Skin epidermis (tissue), 12 donors: Measurements from ENCODE around the gene GRK1.
"Not testable (repeated sequence)": the region's sequence is repeated elsewhere in the genome, so short reads cannot be mapped to it uniquely, and the experiment has no call there.

ENCODE experiments used
- H3K27ac ChIP-seq, 21 experiments: fragments of 200-600 bp; sonication (generic) in 11 of 21; one replicate each; pipeline ENCODE4 v1.5.0; 2020; ENCODE audit warnings: mild to moderate bottlenecking in 3 of 21, inconsistent platforms in 2 of 21, moderate library complexity in 2 of 21
- H3K4me3 ChIP-seq, 7 experiments: fragments of 200-600 bp; sonication (generic) in 2 of 7; one replicate each; pipeline ENCODE4 v1.5.0; 2020; ENCODE audit warnings: inconsistent platforms in 2 of 7, mild to moderate bottlenecking in 2 of 7, moderate library complexity in 1 of 7

Gene GRK1

GRCh38 chr13:113750554-113751399, 83.8 kb downstream of the GRK1 start:
- H3K27ac ChIP-seq: no peak overlapping the region

GRCh38 chr13:113751491-113751890, 84.5 kb downstream of the GRK1 start:
- Histone ChIP-seq H3K27ac (no peak overlapping the region), H3K4me3 (no peak overlapping the region)

More at GRCh38 chr13:113750554-113751399, 83.8 kb downstream of the GRK1 start:
- H3K4me3 ChIP-seq: no peak overlapping the region

GRCh38 chr13:113752211-113752986, 85.4 kb downstream of the GRK1 start:
- not testable (repeated sequence) for H3K4me3 ChIP-seq, H3K27ac ChIP-seq

GRCh38 chr13:113753171-113753570, 86.2 kb downstream of the GRK1 start:
- Histone ChIP-seq H3K27ac (no peak overlapping the region), H3K4me3 (no peak overlapping the region)

- H3K27ac ChIP-seq: no peak overlapping the region
Measured at GRCh38 chr13:113754242-113754641, 87.2 kb downstream of the GRK1 start.

GRCh38 chr13:113754691-113755090, 87.7 kb downstream of the GRK1 start:
- Histone ChIP-seq H3K4me3 (no peak overlapping the region), H3K27ac (no peak overlapping the region)

More at GRCh38 chr13:113754242-113754641, 87.2 kb downstream of the GRK1 start:
- no peak overlapping the region for H3K4me3 ChIP-seq

- no peak overlapping the region for H3K4me3 ChIP-seq
- no peak overlapping the region for H3K27ac ChIP-seq
Measured at GRCh38 chr13:113756441-113757097, 89.5 kb downstream of the GRK1 start.

GRCh38 chr13:113758651-113759524, 91.9 kb downstream of the GRK1 start, which contains the start of gene TMEM255B:
TSS of gene TMEM255B (plus strand) at chr13:113759226. CDS start at chr13:113759270, 44 bp downstream.
- peak within 1 kb of the TSS; percentile 49 to 89 (median 73) for H3K27ac ChIP-seq
- H3K4me3 ChIP-seq: peak within 1 kb of the TSS; percentile 36 to 65 (median 48)

- peak overlapping the region in 19 of 21 experiments; percentile 49 to 89 (median 73) for H3K27ac ChIP-seq
Measured at GRCh38 chr13:113759525-113760137, 92.6 kb downstream of the GRK1 start.

GRCh38 chr13:113761136-113761535, 94.1 kb downstream of the GRK1 start:
- H3K27ac ChIP-seq: no peak overlapping the region
- no peak overlapping the region for H3K4me3 ChIP-seq

More at GRCh38 chr13:113759525-113760137, 92.6 kb downstream of the GRK1 start:
- peak overlapping the region; percentile 36 to 65 (median 48) for H3K4me3 ChIP-seq

GRCh38 chr13:113762075-113762474, 95.1 kb downstream of the GRK1 start:
- H3K27ac ChIP-seq: no peak overlapping the region
- H3K4me3 ChIP-seq: no peak overlapping the region

GRCh38 chr13:113762538-113762937, 95.5 kb downstream of the GRK1 start:
- no peak overlapping the region for H3K27ac ChIP-seq
- H3K4me3 ChIP-seq: no peak overlapping the region

- Histone ChIP-seq H3K27ac (no peak overlapping the region), H3K4me3 (no peak overlapping the region)
Measured at GRCh38 chr13:113763254-113763653, 96.2 kb downstream of the GRK1 start.

GRCh38 chr13:113763961-113764792, 97.2 kb downstream of the GRK1 start:
- Histone ChIP-seq H3K4me3 (no peak overlapping the region), H3K27ac (no peak overlapping the region)

- Histone ChIP-seq H3K27ac (peak overlapping the region in 1 of 21 experiments; percentile 26), H3K4me3 (no peak overlapping the region)
Measured at GRCh38 chr13:113764793-113765563, 98.0 kb downstream of the GRK1 start.

- H3K27ac ChIP-seq: no peak overlapping the region
- H3K4me3 ChIP-seq: no peak overlapping the region
Measured at GRCh38 chr13:113765564-113765910, 98.5 kb downstream of the GRK1 start.
